IPS-NIHi7 (cell line): ENCODE results near the gene SOHLH2.
A peak's percentile ranks its signal among the peaks of the same experiment; 100 is the strongest.

Experiments used
- DNase-seq: peaks from one replicate; pipeline ENCODE4 v3.0.0; 2012; ENCODE audit warnings: mixed read lengths; ENCODE audit errors: extremely low spot score

SOHLH2 gene

GRCh38 chr13:36131931-36132297, 82.4 kb downstream of the SOHLH2 start:
- DNase-seq: no peak

GRCh38 chr13:36131222-36131930, 83.0 kb downstream of the SOHLH2 start, which contains the start of gene DCLK1:
Gene DCLK1, minus strand, starts transcription at chr13:36131382.
- DNase-seq: peak; percentile 57

GRCh38 chr13:36130552-36131221, 83.7 kb downstream of the SOHLH2 start:
- DNase-seq: peak; percentile 44

GRCh38 chr13:36130193-36130551, 84.2 kb downstream of the SOHLH2 start:
- no peak for DNase-seq

GRCh38 chr13:36129539-36129938, 84.8 kb downstream of the SOHLH2 start:
- DNase-seq: no peak

- DNase-seq: no peak
Measured at GRCh38 chr13:36126491-36126890, 87.9 kb downstream of the SOHLH2 start.

- DNase-seq: no peak
Measured at GRCh38 chr13:36125841-36126240, 88.5 kb downstream of the SOHLH2 start.

GRCh38 chr13:36124236-36124822, 90.0 kb downstream of the SOHLH2 start:
- no peak for DNase-seq
